Adrenal gland (tissue), 12 donors: ENCODE data around the gene VARS1. TPM values are rescaled to one million over a fixed set of nuclear protein-coding genes. Genes with fewer than 3 reads are reported as not detected.

Experiments used
- DNase-seq, 7 donors: peaks; one replicate each; pipeline ENCODE4 v3.0.0-alpha.2; 2019 to 2020
- H3K27ac ChIP-seq, 5 donors: fragments of 200-600 bp; sonication (generic) in 4 of 5; 1 replicate in 3 of 5; 2 replicates in 2 of 5; pipeline versions ENCODE4 v1.5.1 to v1.8.0; 2016 to 2020; ENCODE audit warnings: mild to moderate bottlenecking in 1 of 5
- H3K27me3 ChIP-seq: fragments of 200-600 bp; 2 replicates; pipeline ENCODE4 v1.8.0; 2021
- H3K36me3 ChIP-seq, 2 donors: fragments of 200-600 bp; replicated peaks in 1 of 2; 1 replicate in 1 of 2; 2 replicates in 1 of 2; pipeline versions ENCODE4 v1.5.1 to v1.8.0; 2018 to 2022
- H3K4me1 ChIP-seq, 2 donors: fragments of 200-600 bp; replicated peaks in 1 of 2; 1 replicate in 1 of 2; 2 replicates in 1 of 2; pipeline versions ENCODE4 v1.5.1 to v1.8.0; 2018 to 2021
- H3K4me3 ChIP-seq, 4 donors: fragments of 200-600 bp; sonication (generic) in 3 of 4; one replicate each; pipeline ENCODE4 v1.5.1; 2016 to 2018
- H3K9me3 ChIP-seq, 3 donors: fragments of 200-600 bp; sonication (generic) in 1 of 3; replicated peaks in 1 of 3; 1 replicate in 2 of 3; 2 replicates in 1 of 3; pipeline versions ENCODE4 v1.5.1 to v1.8.0; 2016 to 2021
- CTCF ChIP-seq, 6 experiments: fragments of 450-650 bp in 4 of 6; fragments of 200-600 bp in 2 of 6; sonication (generic) in 1 of 6; IDR thresholded peaks; 1 replicate in 5 of 6; 2 replicates in 1 of 6; pipeline versions ENCODE4 v1.5.1 to v1.8.0; 2016 to 2021; ENCODE audit warnings: antibody characterized with exemption in 6 of 6, mild to moderate bottlenecking in 2 of 6, moderate library complexity in 1 of 6
- POLR2A ChIP-seq, 2 donors: fragments of 450-650 bp; IDR thresholded peaks; one replicate each; pipeline ENCODE4 v1.6.1; 2017; ENCODE audit warnings: antibody characterized with exemption in 2 of 2, mild to moderate bottlenecking in 2 of 2, moderate library complexity in 1 of 2
- WGBS, 4 donors: extraction: QIAGEN DNeasy Blood & Tissue Kit in 2 of 4; methylation state at CpG; one replicate each; pipeline versions ENCODE4 v1.1.5 to v1.1.7; 2013 to 2017; 5-methylcytosine and 5-hydroxymethylcytosine counted together
- intact Hi-C, 2 donors: fragments of 100-400 bp; cut with DNase I; formaldehyde crosslinking; loops; one replicate each; pipeline versions ENCODE4 v1.14.1 to v1.15.0; 2022 to 2023
- polyA plus RNA-seq, 3 donors: library from polyadenylated mRNA; stranded (reverse); fragments of 200-250 nt in 2 of 3; fragments of 350-450 nt in 1 of 3; fragmentation: Illumina TruSeq in 1 of 3; extraction: RNeasy Lipid Tissue Mini Kit (QIAGEN cat#74804) in 1 of 3; gene quantifications; one replicate each; pipeline ENCODE4 v1.2.3, GENCODE V29; 2013 to 2014
- total RNA-seq, 9 donors: library from RNA; depleted of rRNA in 4 of 9; stranded (reverse); fragments of >200 nt in 4 of 9; fragments of 120-200 nt in 1 of 9; fragmentation: NEBNext Ultra II Directional in 1 of 9; extraction: Animal tissue kit (Norgen Biotek cat#: 25700) in 1 of 9; gene quantifications; one replicate each; pipeline versions ENCODE4 v1.1.0 to v1.2.4, GENCODE V29; 2013 to 2023
- donor health status: healthy with polysubstance abuse.
- donor health status: Bipolar disorder and iron deficiency.
- donor health status: DM: yes; HTN: yes; CAD: no.
- donor health status: DM: no; HTN: no; CAD: no.
- donor health status: DM: no; HTN: no; CAD: no.
- donor health status: DM: yes; HTN: yes; CAD: no.

The VARS1 gene
- total and polyA plus RNA-seq, 12 donors: 15.0 to 90.8 (median 57.8) TPM

GRCh38 chr6:31784098-31784925, 11.2 kb downstream of the VARS1 start:
- peaks cover 0 to 70% of the 10 kb centered on the region in 2 donors for H3K36me3 ChIP-seq
- intact Hi-C loops: no loop called here
- TF ChIP-seq POLR2A (IDR thresholded peaks at IDR 0.05) (no peak), CTCF (IDR thresholded peaks at IDR 0.05) (no peak)

GRCh38 chr6:31782126-31782855, 13.3 kb downstream of the VARS1 start:
- intact Hi-C loops: no loop called here
- Histone ChIP-seq H3K4me1 (peaks cover 0 to 1% of the 10 kb centered on the region in 2 donors), H3K36me3 (peaks cover 0 to 76% of the 10 kb centered on the region in 2 donors), H3K27ac (no peak overlapping the region), H3K9me3 (no peaks in the 10 kb centered on the region), H3K27me3 (no peaks in the 10 kb centered on the region), H3K4me3 (no peak overlapping the region)
- DNase-seq: no peak
- WGBS, 4 donors: 82 to 94% (median 91%) methylated on average over 7 to 32 of the region's 32 CpGs
- TF ChIP-seq POLR2A (IDR thresholded peaks at IDR 0.05) (no peak), CTCF (IDR thresholded peaks at IDR 0.05) (no peak)

More at GRCh38 chr6:31784098-31784925, 11.2 kb downstream of the VARS1 start:
- 91 to 93% (median 92%) methylated on average over 12 to 15 of the region's 15 CpGs for WGBS, 4 donors
- H3K27me3 ChIP-seq: no peaks in the 10 kb centered on the region
- DNase-seq: no peak
- H3K27ac ChIP-seq: no peak overlapping the region
- H3K4me3 ChIP-seq: no peak overlapping the region
- no peaks in the 10 kb centered on the region for H3K9me3 ChIP-seq
- no peaks in the 10 kb centered on the region for H3K4me1 ChIP-seq

- Histone ChIP-seq H3K36me3 (peaks cover 0 to 74% of the 10 kb centered on the region in 2 donors), H3K4me1 (peaks cover 6 to 8% of the 10 kb centered on the region in 2 donors)
- WGBS, 4 donors: 79 to 96% (median 94%) methylated on average over 9 to 23 of the region's 23 CpGs
Measured at GRCh38 chr6:31781244-31782125, 14.1 kb downstream of the VARS1 start.

More at GRCh38 chr6:31781244-31782125, 14.1 kb downstream of the VARS1 start:
- TF ChIP-seq POLR2A (IDR thresholded peaks at IDR 0.05) (no peak), CTCF (IDR thresholded peaks at IDR 0.05) (no peak)
- H3K27me3 ChIP-seq: no peaks in the 10 kb centered on the region
- H3K4me3 ChIP-seq: no peak overlapping the region
- no peak overlapping the region for H3K27ac ChIP-seq
- H3K9me3 ChIP-seq: no peaks in the 10 kb centered on the region
- no peak for DNase-seq
- intact Hi-C loops: no loop called here
